ENCODE results near the gene SUPV3L1.

SUPV3L1 gene

GRCh38 chr10:69208761-69209160 lies 28.7 kb downstream of the SUPV3L1 start:
- TF ChIP-seq CTCF (IDR thresholded peaks at IDR 0.05; ENCODE audit: extremely low read depth, missing control alignments): no peak
- DNase-seq (ENCODE audit: low spot score): no peak

- no peak for TF ChIP-seq CTCF (IDR thresholded peaks at IDR 0.05; ENCODE audit: extremely low read depth, missing control alignments)
- DNase-seq (ENCODE audit: low spot score): no peak
Measured at GRCh38 chr10:69209787-69210484, 29.9 kb downstream of the SUPV3L1 start.

DNA sequence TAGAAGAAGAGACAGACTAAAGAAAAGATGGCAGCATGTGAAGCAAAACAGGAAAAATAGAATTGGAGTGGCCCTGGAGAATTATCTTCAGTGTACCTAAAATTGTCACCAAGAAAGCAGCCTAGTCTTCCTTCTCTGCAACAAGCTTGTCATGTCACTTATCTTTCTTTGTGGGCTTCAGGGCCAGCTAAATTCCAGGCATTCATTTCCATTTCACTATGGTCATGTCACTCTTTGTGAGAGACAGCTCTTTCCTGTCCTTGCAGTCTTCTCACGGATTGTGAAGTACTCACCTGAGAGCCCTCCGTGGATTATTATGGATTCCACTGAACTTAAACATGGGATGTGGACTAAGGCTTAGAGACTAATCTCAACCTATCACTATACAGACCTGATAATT lies 31.1 kb downstream of the SUPV3L1 start:
- no peak for DNase-seq (ENCODE audit: low spot score)
- TF ChIP-seq CTCF (IDR thresholded peaks at IDR 0.05; ENCODE audit: extremely low read depth, missing control alignments): no peak

GRCh38 chr10:69211524-69211923 lies 31.5 kb downstream of the SUPV3L1 start:
- TF ChIP-seq CTCF (IDR thresholded peaks at IDR 0.05; ENCODE audit: extremely low read depth, missing control alignments): no peak

GRCh38 chr10:69213591-69214311 lies 33.7 kb downstream of the SUPV3L1 start:
- TF ChIP-seq CTCF (IDR thresholded peaks at IDR 0.05; ENCODE audit: extremely low read depth, missing control alignments): no peak
- no peak for DNase-seq (ENCODE audit: low spot score)

More at GRCh38 chr10:69211524-69211923, 31.5 kb downstream of the SUPV3L1 start:
- DNase-seq (ENCODE audit: low spot score): no peak

GRCh38 chr10:69214666-69215131 lies 34.7 kb downstream of the SUPV3L1 start:
- TF ChIP-seq CTCF (IDR thresholded peaks at IDR 0.05; ENCODE audit: extremely low read depth, missing control alignments): no peak
- DNase-seq (ENCODE audit: low spot score): no peak

DNA sequence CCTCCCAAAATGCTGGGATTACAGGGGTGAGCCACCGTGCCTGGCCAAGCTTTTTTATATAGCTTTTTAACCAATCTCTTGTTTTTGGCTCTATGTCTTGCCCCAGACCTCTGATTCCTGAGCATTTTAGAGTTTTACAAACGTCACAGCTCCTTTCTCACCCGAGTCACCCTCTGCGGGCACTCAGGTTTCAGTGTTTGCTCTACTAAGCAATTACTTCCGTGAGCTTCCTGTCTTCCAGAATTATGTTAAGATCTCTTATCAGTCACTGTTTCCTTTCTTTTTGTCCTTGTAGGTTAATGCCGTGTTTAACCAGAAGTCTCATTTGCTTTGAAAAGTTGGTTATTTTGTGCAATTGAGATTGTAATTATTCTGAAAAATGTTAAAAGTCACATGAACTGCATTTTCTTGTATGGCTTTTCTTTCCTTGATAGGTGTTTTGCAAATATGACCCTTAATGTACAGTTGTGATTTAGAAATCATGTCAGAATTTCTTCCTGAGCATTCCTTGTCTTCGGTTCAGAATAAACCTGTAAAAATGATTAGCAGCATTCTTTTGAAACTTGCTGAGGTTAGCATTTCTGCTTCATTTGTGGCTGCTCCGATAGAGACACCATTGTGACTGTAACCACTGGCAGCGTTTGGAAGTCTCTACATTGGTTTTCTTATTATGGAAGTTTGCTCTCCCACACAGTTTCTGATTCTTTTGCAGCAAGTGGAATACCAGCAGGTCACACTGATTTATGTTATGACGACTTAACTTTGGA lies 35.6 kb downstream of the SUPV3L1 start:
- no peak for TF ChIP-seq CTCF (IDR thresholded peaks at IDR 0.05; ENCODE audit: extremely low read depth, missing control alignments)
- DNase-seq (ENCODE audit: low spot score): no peak
